Transverse colon (tissue), 4 donors: ENCODE results near the gene FAM114A2.

Experiments used
- EP300 ChIP-seq: sonication (generic); formaldehyde crosslinking; IDR thresholded peaks from one replicate; pipeline ENCODE4 v1.6.1; 2017; ENCODE audit warnings: antibody characterized with exemption, low read depth
- POLR2A ChIP-seq: fragments of 450-650 bp; IDR thresholded peaks from one replicate; pipeline ENCODE4 v1.6.1; 2016; ENCODE audit warnings: antibody characterized with exemption, mild to moderate bottlenecking, moderate library complexity
- POLR2AphosphoS5 ChIP-seq, 3 donors: sonication (generic); formaldehyde crosslinking; IDR thresholded peaks; one replicate each; pipeline ENCODE4 v1.6.1; 2016; ENCODE audit warnings: antibody characterized with exemption in 3 of 3
- TF ChIP-seq, protein P1 (sequence below), 5 experiments: fragments of 200-600 bp in 3 of 5; fragments of 450-650 bp in 2 of 5; sonication (generic) in 3 of 5; IDR thresholded peaks; 1 replicate in 2 of 5; 2 replicates in 3 of 5; pipeline ENCODE4 v1.5.1; 2016 to 2017; ENCODE audit warnings: antibody characterized with exemption in 5 of 5, inconsistent platforms in 3 of 5, mild to moderate bottlenecking in 2 of 5, moderate library complexity in 1 of 5

DNA sequence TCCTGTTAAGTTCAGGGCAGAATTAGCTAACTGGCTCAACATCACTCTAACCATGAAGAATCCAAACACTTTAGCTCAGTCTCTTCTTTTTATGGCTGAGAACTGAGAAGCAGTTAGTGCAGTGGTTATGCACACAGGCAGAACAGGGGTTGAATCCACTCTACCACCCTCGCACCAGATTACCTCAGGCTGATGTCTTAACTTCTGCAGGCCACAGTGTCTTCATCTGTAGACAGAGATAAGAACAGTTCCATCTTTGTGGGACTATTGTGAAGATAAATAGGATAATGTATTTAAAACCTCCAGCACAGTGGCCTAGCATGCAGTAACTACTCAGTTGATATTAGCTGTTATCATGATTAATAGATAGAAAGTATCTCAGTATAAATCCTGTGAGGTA is 54.8 kb downstream of the FAM114A2 start:
- TF ChIP-seq, protein P1, sequence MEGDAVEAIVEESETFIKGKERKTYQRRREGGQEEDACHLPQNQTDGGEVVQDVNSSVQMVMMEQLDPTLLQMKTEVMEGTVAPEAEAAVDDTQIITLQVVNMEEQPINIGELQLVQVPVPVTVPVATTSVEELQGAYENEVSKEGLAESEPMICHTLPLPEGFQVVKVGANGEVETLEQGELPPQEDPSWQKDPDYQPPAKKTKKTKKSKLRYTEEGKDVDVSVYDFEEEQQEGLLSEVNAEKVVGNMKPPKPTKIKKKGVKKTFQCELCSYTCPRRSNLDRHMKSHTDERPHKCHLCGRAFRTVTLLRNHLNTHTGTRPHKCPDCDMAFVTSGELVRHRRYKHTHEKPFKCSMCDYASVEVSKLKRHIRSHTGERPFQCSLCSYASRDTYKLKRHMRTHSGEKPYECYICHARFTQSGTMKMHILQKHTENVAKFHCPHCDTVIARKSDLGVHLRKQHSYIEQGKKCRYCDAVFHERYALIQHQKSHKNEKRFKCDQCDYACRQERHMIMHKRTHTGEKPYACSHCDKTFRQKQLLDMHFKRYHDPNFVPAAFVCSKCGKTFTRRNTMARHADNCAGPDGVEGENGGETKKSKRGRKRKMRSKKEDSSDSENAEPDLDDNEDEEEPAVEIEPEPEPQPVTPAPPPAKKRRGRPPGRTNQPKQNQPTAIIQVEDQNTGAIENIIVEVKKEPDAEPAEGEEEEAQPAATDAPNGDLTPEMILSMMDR (IDR thresholded peaks at IDR 0.05): no peak
- no peak for TF ChIP-seq POLR2AphosphoS5 (IDR thresholded peaks at IDR 0.05)
- no peak for TF ChIP-seq POLR2A
- TF ChIP-seq EP300: no peak
